ENCODE data around the gene SLC38A11. TPM values are rescaled to one million over a fixed set of nuclear protein-coding genes. Genes with fewer than 3 reads are reported as not detected.
A peak's percentile ranks its signal among the peaks of the same experiment; 100 is the strongest.

The SLC38A11 gene
- total and polyA plus RNA-seq, 2 of the 13 experiments (the other 11 are each of a cell fraction or from before 2014, with no cell fraction given), result 14.0 to 14.3 TPM

DNA sequence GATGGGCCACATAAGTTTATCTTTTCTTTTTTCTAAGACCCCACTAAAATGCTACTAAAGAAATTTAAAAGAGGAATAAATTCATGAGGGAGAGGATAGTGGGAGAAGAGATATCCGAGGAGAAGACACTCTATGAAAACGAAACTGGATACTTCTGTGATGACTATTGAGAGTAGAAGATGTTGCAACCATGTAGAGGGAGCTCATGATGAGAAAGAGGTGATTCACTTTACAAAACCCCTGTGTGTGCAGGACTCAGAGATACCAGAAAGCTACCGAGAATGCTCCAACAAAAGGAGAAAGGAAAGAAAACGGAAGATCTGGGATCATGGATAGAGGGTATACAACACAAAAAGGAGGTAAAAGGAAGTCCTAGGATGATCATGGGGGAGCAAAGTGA lies 34.9 kb downstream of the SLC38A11 start (continued):
- 0 out of 2 replicates have a peak, but pooled peaks have one; percentile 17 for TF ChIP-seq THAP11 (CRISPR knock-in tag; IDR thresholded peaks at IDR 0.05)
- no peak for TF ChIP-seq NONO (IDR thresholded peaks at IDR 0.05)
- no peak for TF ChIP-seq NONO (CRISPR knock-in tag; conservative IDR thresholded peaks at IDR 0.05)
- TF ChIP-seq NFRKB (IDR thresholded peaks at IDR 0.05), result no peak
- TF ChIP-seq, protein P1, sequence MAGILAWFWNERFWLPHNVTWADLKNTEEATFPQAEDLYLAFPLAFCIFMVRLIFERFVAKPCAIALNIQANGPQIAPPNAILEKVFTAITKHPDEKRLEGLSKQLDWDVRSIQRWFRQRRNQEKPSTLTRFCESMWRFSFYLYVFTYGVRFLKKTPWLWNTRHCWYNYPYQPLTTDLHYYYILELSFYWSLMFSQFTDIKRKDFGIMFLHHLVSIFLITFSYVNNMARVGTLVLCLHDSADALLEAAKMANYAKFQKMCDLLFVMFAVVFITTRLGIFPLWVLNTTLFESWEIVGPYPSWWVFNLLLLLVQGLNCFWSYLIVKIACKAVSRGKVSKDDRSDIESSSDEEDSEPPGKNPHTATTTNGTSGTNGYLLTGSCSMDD (CRISPR knock-in tag; IDR thresholded peaks at IDR 0.05), result no peak
- TF ChIP-seq ZNF256 (CRISPR knock-in tag; conservative IDR thresholded peaks at IDR 0.05), result no peak
- no peak for TF ChIP-seq ZNF558 (CRISPR knock-in tag; IDR thresholded peaks at IDR 0.05; ENCODE audit: borderline replicate concordance)
- no peak for TF ChIP-seq GPN1 (CRISPR knock-in tag; IDR thresholded peaks at IDR 0.05; ENCODE audit: borderline replicate concordance)
- TF ChIP-seq, protein P2, sequence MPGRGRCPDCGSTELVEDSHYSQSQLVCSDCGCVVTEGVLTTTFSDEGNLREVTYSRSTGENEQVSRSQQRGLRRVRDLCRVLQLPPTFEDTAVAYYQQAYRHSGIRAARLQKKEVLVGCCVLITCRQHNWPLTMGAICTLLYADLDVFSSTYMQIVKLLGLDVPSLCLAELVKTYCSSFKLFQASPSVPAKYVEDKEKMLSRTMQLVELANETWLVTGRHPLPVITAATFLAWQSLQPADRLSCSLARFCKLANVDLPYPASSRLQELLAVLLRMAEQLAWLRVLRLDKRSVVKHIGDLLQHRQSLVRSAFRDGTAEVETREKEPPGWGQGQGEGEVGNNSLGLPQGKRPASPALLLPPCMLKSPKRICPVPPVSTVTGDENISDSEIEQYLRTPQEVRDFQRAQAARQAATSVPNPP (CRISPR knock-in tag; IDR thresholded peaks at IDR 0.05), result no peak
- TF ChIP-seq, protein P3, sequence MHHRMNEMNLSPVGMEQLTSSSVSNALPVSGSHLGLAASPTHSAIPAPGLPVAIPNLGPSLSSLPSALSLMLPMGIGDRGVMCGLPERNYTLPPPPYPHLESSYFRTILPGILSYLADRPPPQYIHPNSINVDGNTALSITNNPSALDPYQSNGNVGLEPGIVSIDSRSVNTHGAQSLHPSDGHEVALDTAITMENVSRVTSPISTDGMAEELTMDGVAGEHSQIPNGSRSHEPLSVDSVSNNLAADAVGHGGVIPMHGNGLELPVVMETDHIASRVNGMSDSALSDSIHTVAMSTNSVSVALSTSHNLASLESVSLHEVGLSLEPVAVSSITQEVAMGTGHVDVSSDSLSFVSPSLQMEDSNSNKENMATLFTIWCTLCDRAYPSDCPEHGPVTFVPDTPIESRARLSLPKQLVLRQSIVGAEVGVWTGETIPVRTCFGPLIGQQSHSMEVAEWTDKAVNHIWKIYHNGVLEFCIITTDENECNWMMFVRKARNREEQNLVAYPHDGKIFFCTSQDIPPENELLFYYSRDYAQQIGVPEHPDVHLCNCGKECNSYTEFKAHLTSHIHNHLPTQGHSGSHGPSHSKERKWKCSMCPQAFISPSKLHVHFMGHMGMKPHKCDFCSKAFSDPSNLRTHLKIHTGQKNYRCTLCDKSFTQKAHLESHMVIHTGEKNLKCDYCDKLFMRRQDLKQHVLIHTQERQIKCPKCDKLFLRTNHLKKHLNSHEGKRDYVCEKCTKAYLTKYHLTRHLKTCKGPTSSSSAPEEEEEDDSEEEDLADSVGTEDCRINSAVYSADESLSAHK (CRISPR knock-in tag; IDR thresholded peaks at IDR 0.05; ENCODE audit: borderline replicate concordance), result no peak
- no peak for TF ChIP-seq THYN1 (CRISPR knock-in tag; IDR thresholded peaks at IDR 0.05; ENCODE audit: borderline replicate concordance, low read depth)
- no peak for TF ChIP-seq ZNF577 (CRISPR knock-in tag; IDR thresholded peaks at IDR 0.05; ENCODE audit: borderline replicate concordance, low read depth)
- TF ChIP-seq ZNF83 (CRISPR knock-in tag; IDR thresholded peaks at IDR 0.05; ENCODE audit: borderline replicate concordance), result no peak
- no peak for TF ChIP-seq MXI1 (IDR thresholded peaks at IDR 0.05; ENCODE audit: borderline replicate concordance, low read depth, low read length)
- TF ChIP-seq AGO2 (optimal IDR thresholded peaks at IDR 0.05; ENCODE audit: low read depth, low read length), result no peak
- TF ChIP-seq ZNF263 (CRISPR knock-in tag; IDR thresholded peaks at IDR 0.05), result no peak
- TF ChIP-seq POLR2AphosphoS5 (IDR thresholded peaks at IDR 0.05; ENCODE audit: low read depth, low read length), result no peak
- TF ChIP-seq RFXANK (CRISPR knock-in tag; IDR thresholded peaks at IDR 0.05), result no peak
- no peak for TF ChIP-seq ZNF230 (CRISPR knock-in tag; IDR thresholded peaks at IDR 0.05)
- no peak for TF ChIP-seq ZNF616 (CRISPR knock-in tag; IDR thresholded peaks at IDR 0.05; ENCODE audit: low read depth)
- TF ChIP-seq, protein P4, sequence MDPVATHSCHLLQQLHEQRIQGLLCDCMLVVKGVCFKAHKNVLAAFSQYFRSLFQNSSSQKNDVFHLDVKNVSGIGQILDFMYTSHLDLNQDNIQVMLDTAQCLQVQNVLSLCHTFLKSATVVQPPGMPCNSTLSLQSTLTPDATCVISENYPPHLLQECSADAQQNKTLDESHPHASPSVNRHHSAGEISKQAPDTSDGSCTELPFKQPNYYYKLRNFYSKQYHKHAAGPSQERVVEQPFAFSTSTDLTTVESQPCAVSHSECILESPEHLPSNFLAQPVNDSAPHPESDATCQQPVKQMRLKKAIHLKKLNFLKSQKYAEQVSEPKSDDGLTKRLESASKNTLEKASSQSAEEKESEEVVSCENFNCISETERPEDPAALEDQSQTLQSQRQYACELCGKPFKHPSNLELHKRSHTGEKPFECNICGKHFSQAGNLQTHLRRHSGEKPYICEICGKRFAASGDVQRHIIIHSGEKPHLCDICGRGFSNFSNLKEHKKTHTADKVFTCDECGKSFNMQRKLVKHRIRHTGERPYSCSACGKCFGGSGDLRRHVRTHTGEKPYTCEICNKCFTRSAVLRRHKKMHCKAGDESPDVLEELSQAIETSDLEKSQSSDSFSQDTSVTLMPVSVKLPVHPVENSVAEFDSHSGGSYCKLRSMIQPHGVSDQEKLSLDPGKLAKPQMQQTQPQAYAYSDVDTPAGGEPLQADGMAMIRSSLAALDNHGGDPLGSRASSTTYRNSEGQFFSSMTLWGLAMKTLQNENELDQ (CRISPR knock-in tag; IDR thresholded peaks at IDR 0.05; ENCODE audit: borderline replicate concordance), result no peak
- no peak for TF ChIP-seq ZNF234 (CRISPR knock-in tag; conservative IDR thresholded peaks at IDR 0.05)
- TF ChIP-seq, protein P5, sequence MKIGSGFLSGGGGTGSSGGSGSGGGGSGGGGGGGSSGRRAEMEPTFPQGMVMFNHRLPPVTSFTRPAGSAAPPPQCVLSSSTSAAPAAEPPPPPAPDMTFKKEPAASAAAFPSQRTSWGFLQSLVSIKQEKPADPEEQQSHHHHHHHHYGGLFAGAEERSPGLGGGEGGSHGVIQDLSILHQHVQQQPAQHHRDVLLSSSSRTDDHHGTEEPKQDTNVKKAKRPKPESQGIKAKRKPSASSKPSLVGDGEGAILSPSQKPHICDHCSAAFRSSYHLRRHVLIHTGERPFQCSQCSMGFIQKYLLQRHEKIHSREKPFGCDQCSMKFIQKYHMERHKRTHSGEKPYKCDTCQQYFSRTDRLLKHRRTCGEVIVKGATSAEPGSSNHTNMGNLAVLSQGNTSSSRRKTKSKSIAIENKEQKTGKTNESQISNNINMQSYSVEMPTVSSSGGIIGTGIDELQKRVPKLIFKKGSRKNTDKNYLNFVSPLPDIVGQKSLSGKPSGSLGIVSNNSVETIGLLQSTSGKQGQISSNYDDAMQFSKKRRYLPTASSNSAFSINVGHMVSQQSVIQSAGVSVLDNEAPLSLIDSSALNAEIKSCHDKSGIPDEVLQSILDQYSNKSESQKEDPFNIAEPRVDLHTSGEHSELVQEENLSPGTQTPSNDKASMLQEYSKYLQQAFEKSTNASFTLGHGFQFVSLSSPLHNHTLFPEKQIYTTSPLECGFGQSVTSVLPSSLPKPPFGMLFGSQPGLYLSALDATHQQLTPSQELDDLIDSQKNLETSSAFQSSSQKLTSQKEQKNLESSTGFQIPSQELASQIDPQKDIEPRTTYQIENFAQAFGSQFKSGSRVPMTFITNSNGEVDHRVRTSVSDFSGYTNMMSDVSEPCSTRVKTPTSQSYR (CRISPR knock-in tag; IDR thresholded peaks at IDR 0.05; ENCODE audit: borderline replicate concordance), result no peak

Data from HepG2 (cell line).